Tibial artery (tissue), 4 donors: Measurements from ENCODE around the gene CDKN2B-AS1.

Source experiments
- DNase-seq, 2 donors: peaks; one replicate each; pipeline ENCODE4 v3.0.0-alpha.2; 2019
- H3K27ac ChIP-seq, 2 donors: fragments of 200-600 bp; sonication (generic) in 1 of 2; 1 replicate in 1 of 2; 2 replicates in 1 of 2; pipeline ENCODE4 v1.5.1; 2018 to 2019; ENCODE audit warnings: mild to moderate bottlenecking in 1 of 2
- H3K27me3 ChIP-seq, 2 donors: fragments of 200-600 bp; sonication (generic) in 1 of 2; one replicate each; pipeline versions ENCODE4 v1.5.1 to v1.6.0; 2016 to 2019
- H3K36me3 ChIP-seq, 3 donors: fragments of 200-600 bp; sonication (generic) in 2 of 3; one replicate each; pipeline ENCODE4 v1.5.1; 2016 to 2019; ENCODE audit warnings: mild to moderate bottlenecking in 2 of 3
- H3K4me1 ChIP-seq, 4 donors: fragments of 200-600 bp; sonication (generic) in 2 of 4; 1 replicate in 3 of 4; 2 replicates in 1 of 4; pipeline ENCODE4 v1.5.1; 2016 to 2019
- H3K4me3 ChIP-seq, 2 donors: fragments of 200-600 bp; sonication (generic) in 1 of 2; 1 replicate in 1 of 2; 2 replicates in 1 of 2; pipeline ENCODE4 v1.5.1; 2018 to 2019; ENCODE audit warnings: mild to moderate bottlenecking in 2 of 2
- H3K9me3 ChIP-seq, 3 donors: fragments of 200-600 bp; sonication (generic) in 1 of 3; one replicate each; pipeline ENCODE4 v1.5.1; 2016 to 2019
- CTCF ChIP-seq, 2 experiments: fragments of 200-600 bp in 1 of 2; fragments of 450-650 bp in 1 of 2; IDR thresholded peaks; one replicate each; pipeline ENCODE4 v1.5.1; 2017 to 2019; ENCODE audit warnings: antibody characterized with exemption in 2 of 2, mild to moderate bottlenecking in 1 of 2, moderate library complexity in 1 of 2
- intact Hi-C: fragments of 100-400 bp; cut with DNase I; formaldehyde crosslinking; loops from one replicate; pipeline ENCODE4 v1.15.0; 2023; ENCODE audit warnings: low total_unique reads

CDKN2B-AS1 gene

GRCh38 chr9:22100626-22101025 is 106.0 kb downstream of the CDKN2B-AS1 start:
- intact Hi-C loops, result no loop called here
- Histone ChIP-seq H3K9me3 (no peaks in the 10 kb centered on the region), H3K4me3 (no peak overlapping the region), H3K27ac (no peak overlapping the region), H3K36me3 (no peaks in the 10 kb centered on the region), H3K4me1 (peaks cover 0 to 20% (median 8%) of the 10 kb centered on the region in 4 donors), H3K27me3 (no peaks in the 10 kb centered on the region)
- DNase-seq, result no peak
- no peak for TF ChIP-seq CTCF (IDR thresholded peaks at IDR 0.05)

GRCh38 chr9:22102146-22103053 is 107.8 kb downstream of the CDKN2B-AS1 start:
- H3K4me1 ChIP-seq, result peaks cover 0 to 20% (median 8%) of the 10 kb centered on the region in 4 donors
- TF ChIP-seq CTCF (IDR thresholded peaks at IDR 0.05), result no peak
- no peaks in the 10 kb centered on the region for H3K36me3 ChIP-seq
- peak overlapping the region in 1 of 2 donors; percentile 62 for H3K27ac ChIP-seq
- intact Hi-C loops, result no loop called here
- H3K4me3 ChIP-seq, result no peak overlapping the region
- DNase-seq, result no peak
- H3K27me3 ChIP-seq, result no peaks in the 10 kb centered on the region
- no peaks in the 10 kb centered on the region for H3K9me3 ChIP-seq

GRCh38 chr9:22103685-22104575 is 109.3 kb downstream of the CDKN2B-AS1 start:
- Histone ChIP-seq H3K27ac (peak overlapping the region; percentile 19 to 62), H3K4me1 (peaks cover 0 to 20% (median 8%) of the 10 kb centered on the region in 4 donors), H3K36me3 (no peaks in the 10 kb centered on the region), H3K27me3 (no peaks in the 10 kb centered on the region), H3K4me3 (no peak overlapping the region), H3K9me3 (no peaks in the 10 kb centered on the region)
- no peak for TF ChIP-seq CTCF (IDR thresholded peaks at IDR 0.05)
- DNase-seq, result no peak
- intact Hi-C loops, result no loop called here

- no peaks in the 10 kb centered on the region for H3K36me3 ChIP-seq
- no peaks in the 10 kb centered on the region for H3K27me3 ChIP-seq
- no peaks in the 10 kb centered on the region for H3K9me3 ChIP-seq
- peaks cover 0 to 20% (median 8%) of the 10 kb centered on the region in 4 donors for H3K4me1 ChIP-seq
- intact Hi-C loops, result no loop called here
- no peak for DNase-seq
- no peak for TF ChIP-seq CTCF (IDR thresholded peaks at IDR 0.05)
- no peak overlapping the region for H3K4me3 ChIP-seq
- H3K27ac ChIP-seq, result peak overlapping the region in 1 of 2 donors; percentile 62
Observed at GRCh38 chr9:22105005-22105722, 110.6 kb downstream of the CDKN2B-AS1 start.
